GM18870 (cell line): ENCODE results near the gene FUCA2.
"Not testable (repeated sequence)": the region's sequence is repeated elsewhere in the genome, so short reads cannot be mapped to it uniquely, and the experiment has no call there.

Source experiments
- ATAC-seq: cut with Tn5 transposase; IDR thresholded peaks from one replicate; pipeline ENCODE4 v1.9.1; 2021; ENCODE audit warnings: moderate library complexity; ENCODE audit not compliant: unreplicated experiment

Gene FUCA2

GRCh38 chr6:143505111-143505510 is 6.4 kb downstream of the FUCA2 start:
- no peak for ATAC-seq

- no peak for ATAC-seq
Observed at GRCh38 chr6:143504369-143504768, 7.2 kb downstream of the FUCA2 start.

GRCh38 chr6:143501851-143502250 is 9.7 kb downstream of the FUCA2 start:
- no peak for ATAC-seq

- ATAC-seq: no peak
Observed at GRCh38 chr6:143498428-143498827, 13.1 kb downstream of the FUCA2 start.

- ATAC-seq: no peak
Observed at GRCh38 chr6:143496974-143497373, 14.5 kb downstream of the FUCA2 start.

- ATAC-seq: no peak
Observed at GRCh38 chr6:143490775-143491174, 20.7 kb downstream of the FUCA2 start.

- no peak for ATAC-seq
Observed at GRCh38 chr6:143490244-143490643, 21.3 kb downstream of the FUCA2 start.

GRCh38 chr6:143486752-143487151 is 24.8 kb downstream of the FUCA2 start:
- no peak for ATAC-seq

- ATAC-seq: no peak
Observed at GRCh38 chr6:143485967-143486366, 25.6 kb downstream of the FUCA2 start.

GRCh38 chr6:143482593-143482992 is 28.9 kb downstream of the FUCA2 start:
- ATAC-seq: no peak

- ATAC-seq: no peak
Observed at GRCh38 chr6:143478479-143479062, 32.9 kb downstream of the FUCA2 start.

- no peak for ATAC-seq
Observed at GRCh38 chr6:143476545-143476944, 35.0 kb downstream of the FUCA2 start.

- ATAC-seq: no peak
Observed at GRCh38 chr6:143471822-143472221, 39.7 kb downstream of the FUCA2 start.

GRCh38 chr6:143468823-143469222 is 42.7 kb downstream of the FUCA2 start:
- not testable (repeated sequence) for ATAC-seq

GRCh38 chr6:143468026-143468425 is 43.5 kb downstream of the FUCA2 start:
- no peak for ATAC-seq

- ATAC-seq: no peak
Observed at GRCh38 chr6:143465546-143465945, 46.0 kb downstream of the FUCA2 start.

- ATAC-seq: no peak
Observed at GRCh38 chr6:143457563-143458359, 53.8 kb downstream of the FUCA2 start.

GRCh38 chr6:143451531-143451930 is 60.0 kb downstream of the FUCA2 start:
- ATAC-seq: no peak

GRCh38 chr6:143450453-143451371 is 60.8 kb downstream of the FUCA2 start, which contains the start of the genes ADAT2 and PEX3:
TSS of gene ADAT2 (minus strand) at chr6:143450695. CDS start at chr6:143450658, 37 bp downstream.
TSS of gene PEX3 (plus strand) at chr6:143450805. CDS start at chr6:143451043, 238 bp downstream.
- ATAC-seq: peak; percentile 89

- peak; percentile 0 for ATAC-seq
Observed at GRCh38 chr6:143449714-143450452, 61.6 kb downstream of the FUCA2 start.
